ENCODE data around the gene CYSTM1.

CYSTM1 gene

DNA sequence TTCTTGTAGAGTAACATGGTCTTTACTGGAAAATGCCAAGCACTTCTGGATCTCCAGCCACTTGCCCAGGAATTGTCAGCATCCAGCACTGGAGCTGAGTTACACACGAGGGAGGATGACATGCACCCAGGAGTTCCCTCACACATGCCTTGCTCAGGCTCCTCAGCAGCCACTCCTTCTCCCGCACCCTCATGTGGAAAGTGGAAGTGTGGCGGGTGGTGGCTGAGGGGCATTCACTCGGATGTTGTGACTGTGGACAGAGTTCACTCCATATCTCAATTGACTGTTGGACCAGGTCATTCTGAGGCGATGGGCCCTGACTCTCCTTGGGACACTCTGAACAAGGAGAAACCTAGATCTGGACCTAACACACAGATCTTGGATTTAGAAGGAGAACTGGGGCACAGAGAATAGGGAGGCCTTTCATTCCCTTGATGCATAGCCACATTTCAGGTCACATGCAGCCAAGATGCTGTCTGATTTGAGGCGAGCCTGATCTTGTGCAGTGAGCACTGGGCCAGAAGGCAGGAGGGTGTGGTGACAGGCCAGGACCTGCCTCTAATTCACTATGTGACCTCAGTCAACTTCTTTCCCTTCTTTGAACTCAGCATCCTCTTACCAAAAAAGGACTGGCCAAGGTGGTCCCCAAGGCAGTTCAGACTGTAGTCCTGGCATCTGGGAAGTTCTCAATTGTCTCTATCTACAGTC is 62.1 kb downstream of the CYSTM1 start:
- no peak for DNase-seq (ENCODE audit: low spot score)

GRCh38 chr5:140238756-140239155 is 63.8 kb downstream of the CYSTM1 start:
- DNase-seq (ENCODE audit: low spot score): no peak

GRCh38 chr5:140239461-140239860 is 64.5 kb downstream of the CYSTM1 start:
- no peak for DNase-seq (ENCODE audit: low spot score)

DNA sequence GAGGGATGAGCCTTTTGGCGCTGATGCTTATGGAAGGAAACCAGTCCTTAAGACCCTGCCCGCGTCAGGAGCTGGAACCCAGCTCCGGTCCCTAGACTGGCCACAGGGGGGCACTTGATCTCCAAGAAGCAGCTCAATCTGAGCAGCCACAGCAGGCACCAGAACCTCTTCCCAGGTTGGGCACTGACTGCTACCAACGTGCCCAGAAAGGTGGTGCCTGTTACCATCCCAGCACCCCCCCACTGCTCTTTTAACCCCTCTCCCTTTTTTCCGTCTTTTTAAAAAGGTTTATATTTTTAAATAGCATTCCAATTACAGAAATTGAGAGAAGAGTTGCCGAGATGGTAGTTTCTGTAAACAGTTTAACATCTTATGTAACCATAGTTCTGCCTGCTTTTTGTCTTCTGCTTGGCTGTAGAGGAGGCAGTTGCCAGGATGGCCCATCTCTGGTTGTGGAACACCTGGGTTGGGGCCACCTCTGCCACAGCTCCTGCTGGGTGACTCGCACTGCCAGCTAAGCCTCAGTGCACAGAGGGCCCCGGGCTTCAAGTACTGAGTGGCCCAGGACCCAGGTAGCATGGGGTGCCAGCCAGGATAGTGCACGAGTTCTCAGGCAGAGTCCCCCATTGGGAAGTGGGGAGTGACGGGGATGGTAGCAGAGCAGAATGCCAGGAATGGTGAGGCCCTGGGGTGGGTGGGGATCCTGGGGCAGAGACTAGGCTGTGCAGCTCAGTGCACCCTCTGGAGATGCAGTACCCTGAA is 65.1 kb downstream of the CYSTM1 start:
- peak; percentile 74 for DNase-seq (ENCODE audit: low spot score)

GRCh38 chr5:140240987-140241706 is 66.2 kb downstream of the CYSTM1 start:
- DNase-seq (ENCODE audit: low spot score): peak; percentile 97

GRCh38 chr5:140242099-140242498 is 67.1 kb downstream of the CYSTM1 start:
- DNase-seq (ENCODE audit: low spot score): no peak

DNA sequence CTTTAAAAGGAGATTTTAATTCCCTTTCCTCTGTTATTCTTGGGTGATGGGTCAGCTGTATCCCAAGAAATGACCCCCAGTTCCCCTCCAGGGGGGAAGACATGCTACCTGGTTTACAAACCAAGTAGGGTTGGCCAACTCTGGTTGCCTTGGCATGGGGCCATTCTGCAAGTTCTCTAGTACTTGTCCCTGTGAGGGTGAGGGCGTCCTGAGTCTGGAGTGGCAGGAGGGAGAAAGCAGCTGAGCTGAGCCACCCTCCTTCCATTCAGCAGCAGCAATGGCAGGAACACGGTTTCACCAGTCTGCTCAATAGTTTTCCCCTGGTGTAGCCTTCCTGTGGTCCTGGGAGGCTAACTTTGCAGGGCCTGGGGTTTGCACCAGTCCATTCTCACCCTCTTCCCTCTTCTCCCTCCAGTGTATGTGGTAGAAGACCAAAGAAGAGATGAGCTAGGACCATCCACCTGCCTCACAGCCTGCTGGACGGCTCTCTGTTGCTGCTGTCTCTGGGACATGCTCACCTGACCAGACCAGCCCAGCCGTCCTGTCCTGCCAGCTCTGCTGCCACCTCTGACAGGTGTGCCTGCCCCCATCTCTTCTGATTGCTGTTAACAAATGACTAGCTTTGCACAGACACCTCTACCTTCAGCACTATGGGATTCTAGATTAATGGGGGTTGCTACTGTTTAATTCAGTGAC is 68.0 kb downstream of the CYSTM1 start:
- no peak for DNase-seq (ENCODE audit: low spot score)

GRCh38 chr5:140243706-140244250 is 68.8 kb downstream of the CYSTM1 start:
- DNase-seq (ENCODE audit: low spot score): no peak

- DNase-seq (ENCODE audit: low spot score): peak; percentile 93
Observed at GRCh38 chr5:140244525-140245025, 69.6 kb downstream of the CYSTM1 start.

DNA sequence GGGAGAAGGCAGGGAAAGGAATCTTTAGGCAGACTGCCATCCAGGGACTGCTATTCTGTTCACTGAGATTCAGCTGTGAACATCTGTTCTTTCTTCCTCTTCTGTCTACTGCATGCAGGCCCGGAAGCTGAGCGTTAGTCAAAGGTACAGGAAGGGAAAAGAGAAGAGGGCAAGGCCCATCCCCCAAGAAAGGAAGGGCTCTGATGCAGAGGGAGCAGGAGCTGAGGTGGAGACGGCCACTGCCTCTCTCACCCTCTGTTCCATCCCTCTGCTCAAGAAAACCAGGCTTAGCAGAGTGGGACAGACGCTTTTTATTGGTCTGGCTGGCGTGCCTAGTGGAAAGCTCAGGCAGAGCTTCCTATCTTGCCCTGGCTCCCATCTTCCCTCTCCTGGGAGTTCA is 70.4 kb downstream of the CYSTM1 start:
- DNase-seq (ENCODE audit: low spot score): peak; percentile 21

- DNase-seq (ENCODE audit: low spot score): no peak
Observed at GRCh38 chr5:140245926-140246325, 70.9 kb downstream of the CYSTM1 start.

DNA sequence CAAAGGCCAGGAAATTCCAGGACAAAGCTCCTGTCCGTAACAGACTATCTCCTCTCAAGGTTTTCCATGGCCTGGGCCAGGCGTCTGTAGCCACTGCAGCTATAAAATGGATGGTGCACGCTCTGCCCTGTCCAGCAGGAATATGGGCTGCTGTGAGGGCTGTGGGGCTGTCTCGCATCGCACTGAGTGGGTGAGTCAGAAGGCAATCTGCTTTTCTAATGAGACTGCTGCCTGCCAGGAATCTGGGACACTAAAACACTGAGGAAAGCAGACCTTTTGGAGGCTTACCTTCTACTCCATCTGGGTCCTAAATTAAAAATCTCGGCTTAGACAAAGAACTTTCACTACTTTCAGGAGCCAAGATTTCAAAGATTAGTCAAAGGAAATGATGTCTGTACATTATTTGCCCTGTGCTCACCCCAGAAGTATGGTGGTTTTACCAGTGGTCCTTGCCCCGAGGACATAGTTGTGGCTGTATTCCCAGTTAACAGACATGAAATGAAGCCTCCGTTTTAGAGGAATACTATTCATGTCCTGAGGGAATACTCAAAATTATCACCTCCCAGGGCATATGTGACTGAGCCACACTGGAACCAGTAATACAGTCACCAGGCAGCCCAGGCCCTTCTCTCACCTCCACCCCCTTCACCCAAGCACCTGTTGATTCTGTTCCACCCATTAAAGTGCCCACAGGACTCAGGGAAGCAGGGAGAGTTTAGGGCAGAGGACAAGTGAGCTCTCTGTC is 71.6 kb downstream of the CYSTM1 start:
- DNase-seq (ENCODE audit: low spot score): peak; percentile 78

DNA sequence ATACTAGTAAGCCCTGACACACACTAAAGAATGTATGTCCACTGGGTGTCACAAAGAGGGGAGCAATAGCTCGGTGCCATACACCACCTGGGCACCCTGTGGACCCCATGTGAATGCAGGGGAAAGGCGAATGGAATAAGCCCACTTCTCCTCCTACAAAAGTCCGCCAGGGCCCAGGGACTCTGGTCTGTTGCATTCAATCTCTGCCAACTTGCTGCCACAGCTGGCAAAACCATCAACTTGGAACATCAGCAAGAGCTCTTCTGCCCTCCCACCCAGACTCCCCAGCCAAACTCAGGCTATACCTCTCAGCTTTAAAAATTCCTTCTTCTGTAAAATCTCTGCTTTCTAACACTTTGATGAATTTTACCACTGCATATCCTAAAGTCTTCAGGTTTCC is 73.4 kb downstream of the CYSTM1 start:
- no peak for DNase-seq (ENCODE audit: low spot score)

- no peak for DNase-seq (ENCODE audit: low spot score)
Observed at GRCh38 chr5:140249536-140249935, 74.5 kb downstream of the CYSTM1 start.

- no peak for DNase-seq (ENCODE audit: low spot score)
Observed at GRCh38 chr5:140250386-140250785, 75.4 kb downstream of the CYSTM1 start.

DNA sequence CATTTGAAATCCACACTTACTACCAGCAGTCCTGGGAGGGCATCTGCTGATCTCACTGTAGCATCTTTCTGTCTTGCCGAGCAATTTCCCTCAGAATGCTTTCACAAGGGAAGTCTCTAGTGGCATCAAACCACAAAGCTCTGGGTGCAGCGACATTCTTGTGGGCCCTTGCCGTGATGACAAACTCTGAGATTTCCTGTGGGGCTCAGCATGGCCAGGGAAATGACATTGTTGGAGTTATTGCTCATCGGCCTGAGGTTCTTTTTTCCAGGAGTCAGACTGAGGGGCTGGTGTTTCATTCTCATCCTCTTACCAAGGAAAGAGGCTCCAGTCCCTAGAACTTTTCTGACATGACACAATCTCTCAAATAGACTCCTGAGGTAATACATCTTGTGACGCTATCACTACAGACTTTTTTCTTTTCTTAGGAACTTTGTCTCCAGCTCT is 76.6 kb downstream of the CYSTM1 start:
- peak; percentile 45 for DNase-seq (ENCODE audit: low spot score)

- no peak for DNase-seq (ENCODE audit: low spot score)
Observed at GRCh38 chr5:140252470-140253126, 77.6 kb downstream of the CYSTM1 start.

- DNase-seq (ENCODE audit: low spot score): no peak
Observed at GRCh38 chr5:140253985-140254384, 79.0 kb downstream of the CYSTM1 start.

DNA sequence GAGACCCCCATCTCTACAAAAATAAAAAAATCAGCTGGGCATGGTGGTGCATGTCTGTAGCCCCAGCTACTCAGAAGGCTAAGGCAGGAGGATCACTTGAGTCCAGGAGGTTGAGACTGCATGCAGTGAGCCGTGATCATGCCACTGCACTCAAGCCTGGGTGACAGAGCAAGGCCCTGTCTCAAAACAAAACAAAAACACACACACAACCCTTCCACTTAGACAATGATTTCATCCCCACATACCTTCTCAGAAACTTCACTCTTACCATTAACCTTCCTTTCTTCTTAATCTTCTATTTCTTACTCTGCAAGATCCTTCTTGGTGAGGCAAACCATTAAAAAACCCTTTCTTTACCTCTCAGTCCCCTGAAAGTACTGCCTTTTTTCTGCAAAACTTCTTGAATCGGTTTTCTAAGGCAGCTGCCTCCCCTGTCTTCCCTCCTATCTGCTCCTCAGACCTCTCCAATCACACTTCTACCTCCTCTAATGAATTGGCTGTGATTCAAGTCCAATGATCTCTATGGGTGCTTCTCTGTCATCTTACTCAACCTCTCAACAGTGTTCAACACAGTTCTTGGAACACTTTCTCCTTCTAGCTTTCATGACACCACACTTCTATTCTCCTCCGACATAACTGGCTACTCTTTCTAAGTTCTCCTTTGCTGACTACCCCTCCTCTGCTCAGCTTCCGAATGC is 80.6 kb downstream of the CYSTM1 start:
- no peak for DNase-seq (ENCODE audit: low spot score)

GRCh38 chr5:140256726-140257125 is 81.7 kb downstream of the CYSTM1 start:
- no peak for DNase-seq (ENCODE audit: low spot score)
